GOT3 (cell line): Measurements from ENCODE around the gene FADS1.

Source experiments
- DNase-seq: peaks from one replicate; lab custom pipeline; 2025; ENCODE audit warnings: mixed read lengths; lab: John Stamatoyannopoulos, UW

FADS1 gene

GRCh38 chr11:61826930-61827570 is 10.2 kb upstream of the FADS1 start:
- DNase-seq: no peak

DNA sequence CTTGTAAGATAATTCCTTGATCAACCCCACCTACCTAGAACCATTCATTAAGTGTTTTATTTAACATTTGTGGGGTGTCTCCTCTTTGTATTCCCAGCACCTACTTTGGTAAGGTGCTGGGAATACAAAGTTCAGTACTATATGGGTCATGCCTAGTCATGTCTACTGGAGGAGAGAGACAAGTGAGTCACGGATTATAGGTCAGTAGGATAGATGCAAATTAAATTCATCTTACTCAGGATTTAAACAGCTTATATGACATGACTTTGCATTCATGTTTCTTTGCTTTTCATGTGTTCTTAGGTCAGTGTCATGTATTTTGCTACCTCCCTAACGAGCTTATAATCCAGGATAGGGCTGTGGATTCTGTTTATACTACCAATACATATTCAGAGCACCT is 3.4 kb upstream of the FADS1 start:
- no peak for DNase-seq

GRCh38 chr11:61817471-61818202 is 834 bp upstream of the FADS1 start:
- no peak for DNase-seq

GRCh38 chr11:61815790-61816735 is 740 bp downstream of the FADS1 start:
- DNase-seq: no peak

DNA sequence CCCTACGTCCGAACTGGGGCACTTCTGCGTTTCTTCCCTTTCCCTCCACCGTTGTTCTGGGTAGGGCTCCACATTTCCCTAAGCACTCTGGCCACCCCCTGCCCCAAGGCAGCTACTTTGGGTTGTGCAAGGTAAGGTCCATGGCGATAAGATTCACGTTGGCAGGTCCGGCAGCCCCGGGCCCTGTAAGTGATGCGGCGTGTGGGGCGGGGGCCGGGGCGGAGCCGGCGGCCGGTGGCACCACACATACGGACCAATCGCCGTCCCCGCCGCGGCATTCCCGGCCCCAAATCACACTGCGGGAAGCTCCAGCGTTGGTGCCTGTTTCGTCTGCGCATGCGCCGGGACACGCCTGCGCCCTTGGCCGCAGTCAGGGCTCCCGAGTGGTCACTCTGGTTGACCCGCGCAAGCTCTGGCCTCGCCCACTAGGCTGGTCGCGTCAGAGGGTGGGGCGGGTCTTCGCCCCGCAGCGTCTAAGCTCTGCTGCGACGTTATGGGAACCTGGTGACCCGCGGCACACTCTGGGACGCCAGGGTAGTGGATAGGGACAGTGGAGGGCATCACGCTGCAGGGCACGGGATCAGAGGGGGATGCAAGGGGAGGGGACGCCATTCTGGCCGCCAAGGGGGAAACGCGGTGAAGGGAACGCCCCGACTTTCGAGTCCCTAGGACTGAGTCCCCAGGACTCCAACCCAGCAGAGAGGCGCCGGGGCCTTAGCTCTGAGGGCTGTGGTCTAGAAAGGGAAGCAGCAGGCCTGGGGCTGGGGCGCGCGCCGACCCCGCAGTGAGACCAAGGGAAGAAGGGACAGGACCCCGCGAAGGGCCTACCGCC is 1.6 kb downstream of the FADS1 start:
- DNase-seq: peak; percentile 84

DNA sequence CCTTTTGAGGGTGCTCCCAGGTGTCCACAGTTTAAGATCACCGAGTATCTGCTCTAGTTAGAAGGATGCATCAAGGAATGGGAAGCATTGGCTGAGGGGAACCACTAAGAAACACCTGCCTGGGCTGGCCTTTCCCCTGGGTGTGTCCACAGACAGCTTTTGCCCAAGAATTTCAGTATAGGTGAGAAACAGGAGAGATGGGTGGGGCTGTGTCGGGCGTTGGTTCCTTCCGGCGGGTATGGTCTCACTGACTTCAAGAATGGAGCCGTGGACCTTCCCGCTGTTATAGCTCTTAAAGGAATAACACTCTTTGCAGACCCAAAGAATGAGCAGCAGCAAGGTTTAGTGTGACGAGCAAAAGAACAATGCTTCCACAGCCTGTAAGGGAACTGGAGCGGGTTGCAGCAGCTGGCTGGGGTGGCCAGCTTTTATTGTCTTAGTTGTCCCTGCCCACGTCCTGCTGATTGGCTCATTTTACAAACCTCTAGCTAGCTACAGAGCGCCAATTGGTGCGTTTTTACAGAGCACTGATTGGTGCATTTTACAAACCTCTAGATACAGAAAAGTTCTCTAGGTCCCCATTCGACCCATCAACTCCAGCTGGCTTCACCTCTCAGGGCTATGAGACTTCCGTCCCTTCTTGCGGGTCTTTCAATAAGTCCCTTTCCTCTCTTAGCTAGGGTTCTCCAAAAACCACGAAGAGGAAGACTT is 2.4 kb downstream of the FADS1 start:
- no peak for DNase-seq

- no peak for DNase-seq
Observed at GRCh38 chr11:61812736-61813411, 3.9 kb downstream of the FADS1 start.

DNA sequence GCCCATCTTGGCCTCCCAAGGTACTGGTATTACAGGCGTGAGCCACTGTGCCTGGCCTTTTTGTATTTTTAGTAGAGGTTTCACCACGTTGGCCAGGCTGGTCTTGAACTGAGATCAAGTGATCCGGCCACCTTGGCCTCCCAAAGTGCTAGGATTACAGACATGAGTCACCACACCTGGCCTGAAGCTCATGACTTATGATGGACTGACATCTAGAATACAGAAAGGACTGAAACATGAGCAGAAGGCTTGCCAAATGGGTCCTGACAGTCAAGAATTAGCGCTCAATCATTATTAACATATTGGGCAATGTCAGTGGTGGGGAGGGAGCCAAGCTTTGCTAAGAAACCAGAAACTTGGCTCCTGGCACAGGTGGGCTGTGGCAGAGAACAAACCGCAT is 5.0 kb downstream of the FADS1 start:
- no peak for DNase-seq

- DNase-seq: no peak
Observed at GRCh38 chr11:61810671-61811175, 6.1 kb downstream of the FADS1 start.

GRCh38 chr11:61806785-61807184 is 10.0 kb downstream of the FADS1 start:
- DNase-seq: no peak

GRCh38 chr11:61805146-61805545 is 11.7 kb downstream of the FADS1 start:
- no peak for DNase-seq

DNA sequence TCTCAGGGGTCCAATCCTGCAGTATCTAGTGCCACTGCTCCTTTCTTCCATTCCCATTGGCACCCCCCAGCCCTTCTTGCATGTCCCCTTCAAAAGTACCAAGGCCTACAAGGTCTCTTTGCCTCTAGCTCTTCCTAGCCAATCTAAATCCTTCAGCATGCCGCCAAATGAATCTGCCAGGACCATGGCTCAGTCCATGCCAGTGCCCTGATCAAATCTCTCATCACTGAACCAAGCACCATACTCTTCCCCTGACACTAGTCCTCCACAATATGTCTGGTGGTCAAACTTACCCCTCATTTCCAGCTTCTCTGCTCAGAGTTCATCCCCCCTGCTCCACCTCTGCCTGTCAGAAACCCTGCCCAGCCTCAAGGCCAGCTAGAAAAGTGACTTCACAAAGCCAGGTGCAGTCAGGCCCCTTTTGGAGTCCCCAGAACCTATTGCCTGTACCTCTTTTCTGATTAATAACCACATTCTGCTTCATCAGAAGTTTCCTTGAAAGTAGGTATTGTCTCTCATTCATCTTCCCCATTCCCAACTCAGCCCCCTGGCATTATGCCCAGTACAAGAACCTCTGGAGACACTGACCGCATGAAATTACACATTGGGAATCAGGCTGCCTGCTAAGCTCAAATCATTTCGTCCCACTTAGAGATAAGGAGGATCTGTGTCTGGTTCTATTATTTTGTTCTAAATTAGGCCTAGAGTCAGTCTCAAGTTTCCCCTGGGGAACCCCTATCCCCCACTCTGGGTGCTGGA is 12.7 kb downstream of the FADS1 start:
- DNase-seq: no peak

GRCh38 chr11:61802605-61803004 is 14.2 kb downstream of the FADS1 start:
- DNase-seq: no peak

- no peak for DNase-seq
Observed at GRCh38 chr11:61800331-61801281, 16.2 kb downstream of the FADS1 start.

DNA sequence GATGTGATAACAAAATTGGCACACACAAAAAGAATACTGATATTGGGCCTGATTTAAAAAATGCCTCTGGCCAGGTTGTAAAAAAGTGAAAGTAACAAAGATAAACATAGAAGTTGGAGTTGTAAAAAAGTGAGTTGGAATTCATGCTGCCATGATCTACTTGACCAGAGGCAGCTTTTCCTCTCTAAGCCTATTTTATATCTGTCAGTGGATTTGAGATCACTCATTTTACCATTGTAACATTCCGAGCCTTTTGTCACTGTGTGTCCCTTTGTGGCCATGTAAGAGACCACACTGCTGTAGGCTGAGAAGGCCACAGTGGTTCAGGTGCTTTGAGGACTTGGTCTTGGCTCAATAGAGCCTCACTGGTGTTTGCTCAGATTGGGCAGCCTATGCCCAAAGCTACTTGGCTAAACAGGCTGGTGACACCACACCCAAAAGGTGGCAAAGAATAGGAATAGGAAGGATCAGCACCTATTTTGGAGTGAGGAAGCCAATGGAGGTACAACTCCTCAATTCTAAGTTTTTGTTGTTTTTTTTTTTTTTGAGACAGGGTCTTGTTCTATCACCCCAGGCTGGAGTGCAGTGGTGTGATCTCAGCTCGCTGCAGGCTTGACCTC is 17.0 kb downstream of the FADS1 start:
- no peak for DNase-seq

DNA sequence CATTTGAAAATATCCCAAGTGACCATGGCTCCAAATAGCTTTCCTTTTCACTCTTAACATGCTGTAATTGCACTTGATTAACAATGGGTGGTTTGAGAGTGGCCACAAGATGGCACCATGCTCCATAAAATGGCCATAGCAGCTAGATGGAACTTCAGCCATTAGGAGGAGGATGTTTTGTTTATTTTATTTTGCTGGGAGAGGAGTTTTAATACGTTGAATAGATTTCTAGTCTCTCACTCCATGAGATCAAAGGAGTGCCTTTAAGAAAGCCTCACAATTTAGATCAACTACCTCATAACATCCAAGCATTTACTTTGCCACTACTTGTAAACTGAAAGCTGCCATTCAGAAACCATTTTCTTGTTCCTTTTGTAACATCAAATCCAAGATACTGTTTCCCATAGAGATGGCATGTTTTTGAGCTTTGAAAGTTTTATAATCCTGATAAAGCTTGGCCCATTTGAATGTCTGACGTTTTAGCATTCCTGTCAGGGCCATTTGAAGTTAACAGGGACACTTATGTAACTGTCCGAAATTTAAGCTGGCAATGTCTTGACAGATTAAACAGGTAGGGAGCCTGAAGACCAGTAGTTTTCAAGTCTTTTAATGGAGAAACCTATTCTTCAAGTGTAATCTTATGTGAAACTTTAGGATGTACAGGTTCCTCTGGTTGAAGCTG is 19.4 kb downstream of the FADS1 start:
- DNase-seq: no peak

DNA sequence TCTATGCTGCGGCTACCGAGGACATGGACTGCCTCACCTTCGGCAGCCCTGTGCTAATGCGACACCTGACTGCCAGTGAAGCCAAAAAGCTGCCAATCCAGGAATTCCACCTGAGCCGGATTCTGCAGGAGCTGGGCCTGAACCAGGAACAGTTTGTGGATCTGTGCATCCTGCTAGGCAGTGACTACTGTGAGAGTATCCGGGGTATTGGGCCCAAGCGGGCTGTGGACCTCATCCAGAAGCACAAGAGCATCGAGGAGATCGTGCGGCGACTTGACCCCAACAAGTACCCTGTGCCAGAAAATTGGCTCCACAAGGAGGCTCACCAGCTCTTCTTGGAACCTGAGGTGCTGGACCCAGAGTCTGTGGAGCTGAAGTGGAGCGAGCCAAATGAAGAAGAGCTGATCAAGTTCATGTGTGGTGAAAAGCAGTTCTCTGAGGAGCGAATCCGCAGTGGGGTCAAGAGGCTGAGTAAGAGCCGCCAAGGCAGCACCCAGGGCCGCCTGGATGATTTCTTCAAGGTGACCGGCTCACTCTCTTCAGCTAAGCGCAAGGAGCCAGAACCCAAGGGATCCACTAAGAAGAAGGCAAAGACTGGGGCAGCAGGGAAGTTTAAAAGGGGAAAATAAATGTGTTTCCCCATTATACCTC is 20.8 kb downstream of the FADS1 start:
- DNase-seq: no peak
